ENCODE measurements around the gene SERPINA6.
"Not testable (repeated sequence)": the region's sequence is repeated elsewhere in the genome, so short reads cannot be mapped to it uniquely, and the experiment has no call there.

SERPINA6 gene

DNA sequence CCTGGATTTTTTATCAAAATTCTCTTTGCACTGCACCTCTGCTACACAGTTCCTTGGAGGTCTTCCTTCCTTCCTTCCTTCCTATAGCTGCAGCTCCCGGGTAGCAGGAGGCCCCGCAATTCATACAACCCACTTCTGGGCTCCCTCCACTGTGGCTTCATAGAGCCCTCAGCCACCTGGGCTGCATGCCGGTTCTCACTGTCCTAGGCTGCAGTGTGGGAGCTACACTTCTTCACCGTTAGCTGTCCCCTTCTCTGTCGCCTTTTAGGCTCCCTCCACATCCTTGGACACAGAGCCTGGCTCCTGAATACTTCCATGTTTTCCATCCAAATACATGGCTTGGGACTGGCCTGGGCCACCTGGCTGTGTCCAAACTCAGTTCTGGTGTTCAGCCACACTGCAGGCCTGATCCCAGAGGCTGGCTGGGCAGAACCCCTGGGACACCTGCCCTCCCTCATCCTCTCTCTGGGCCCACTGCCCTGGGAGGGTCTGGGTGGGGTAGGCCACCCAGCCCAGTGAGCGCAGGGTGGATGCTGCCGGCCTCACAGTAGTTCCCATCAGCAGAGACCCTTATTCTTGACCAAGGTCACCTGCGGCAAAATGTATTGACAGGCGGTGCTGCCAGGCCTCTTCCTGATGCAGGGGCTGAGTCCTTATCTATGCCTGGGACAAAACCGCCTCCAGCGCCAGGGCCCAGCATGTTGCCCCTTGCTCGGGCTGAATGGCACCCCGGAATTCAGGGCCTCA lies 31.8 kb downstream of the SERPINA6 start:
- no peak for DNase-seq

DNA sequence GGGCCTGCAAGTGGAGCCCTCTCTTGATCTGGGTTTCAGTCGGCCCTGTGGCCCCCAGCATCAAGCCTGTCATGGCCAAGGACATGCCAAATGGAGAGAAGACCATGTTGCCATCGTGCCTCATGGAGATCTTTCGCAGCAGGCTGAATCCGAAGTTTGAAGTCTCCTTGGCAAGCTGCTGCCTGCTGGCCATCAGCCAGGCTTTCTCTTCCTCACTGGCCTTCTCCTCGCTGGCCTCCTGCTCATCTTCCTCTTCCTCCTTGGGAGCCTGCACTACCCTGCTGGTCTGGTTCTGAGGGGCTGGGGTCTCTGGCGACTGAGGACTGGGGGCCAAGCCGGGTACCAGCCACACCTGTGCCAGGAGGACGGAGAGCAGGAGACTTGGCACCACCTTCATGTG lies 32.9 kb downstream of the SERPINA6 start:
- no peak for DNase-seq

GRCh38 chr14:94288610-94289465 lies 34.3 kb downstream of the SERPINA6 start:
- no peak for DNase-seq

- DNase-seq = no peak
Measured at GRCh38 chr14:94285158-94285557, 38.0 kb downstream of the SERPINA6 start.

DNA sequence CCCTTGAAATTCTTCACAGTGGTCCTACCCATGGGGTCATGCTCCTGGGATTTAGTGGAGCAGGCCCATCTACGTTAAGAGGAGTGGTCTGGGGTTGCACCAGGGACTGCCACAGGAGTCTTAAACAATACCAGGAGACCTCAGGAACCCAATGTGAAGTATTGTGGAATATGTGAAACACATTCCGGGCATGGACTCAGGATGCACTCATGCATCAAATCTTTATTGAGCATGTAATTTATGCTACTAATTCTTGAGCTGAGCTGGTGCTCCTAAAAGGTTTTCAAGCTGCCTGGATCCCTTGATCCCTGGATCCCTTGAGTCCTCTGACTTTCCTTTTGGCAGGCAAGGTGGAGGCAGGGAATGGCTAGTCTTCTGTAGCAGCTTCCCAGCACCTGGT lies 38.9 kb downstream of the SERPINA6 start:
- no peak for DNase-seq

DNA sequence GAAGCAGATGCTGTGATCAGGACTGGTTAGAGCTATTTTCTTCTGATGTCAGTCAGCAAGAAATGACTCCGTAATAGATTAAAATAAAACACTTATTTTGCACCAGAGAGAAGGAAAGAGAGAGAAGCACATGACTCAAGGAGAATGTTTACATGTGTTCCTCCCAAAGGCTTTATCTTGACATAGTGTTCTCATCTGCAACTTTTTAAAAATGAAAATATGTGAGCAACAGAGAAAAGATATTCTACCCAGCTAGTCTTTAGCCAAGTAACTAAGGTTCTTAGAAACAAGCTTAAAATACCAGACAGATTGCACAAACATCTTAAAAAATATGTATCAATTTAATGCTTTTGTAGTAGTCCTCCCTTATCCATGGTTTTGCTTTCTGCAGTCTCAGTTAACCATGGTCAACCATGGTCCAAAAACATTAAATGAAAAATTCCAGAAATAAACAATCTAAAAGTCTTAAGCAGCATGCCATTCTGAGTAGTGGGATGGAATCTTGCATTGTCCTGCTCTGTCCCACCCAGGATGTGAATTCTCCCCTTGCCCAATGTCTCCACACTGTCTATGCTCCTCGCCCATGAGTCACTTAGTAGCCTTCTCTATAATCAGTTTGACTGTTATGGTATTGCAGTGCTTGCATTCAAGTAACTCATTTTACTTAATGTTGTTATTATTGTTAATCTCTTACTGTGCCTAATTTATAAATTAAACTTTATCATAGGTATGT lies 40.0 kb downstream of the SERPINA6 start:
- no peak for DNase-seq

DNA sequence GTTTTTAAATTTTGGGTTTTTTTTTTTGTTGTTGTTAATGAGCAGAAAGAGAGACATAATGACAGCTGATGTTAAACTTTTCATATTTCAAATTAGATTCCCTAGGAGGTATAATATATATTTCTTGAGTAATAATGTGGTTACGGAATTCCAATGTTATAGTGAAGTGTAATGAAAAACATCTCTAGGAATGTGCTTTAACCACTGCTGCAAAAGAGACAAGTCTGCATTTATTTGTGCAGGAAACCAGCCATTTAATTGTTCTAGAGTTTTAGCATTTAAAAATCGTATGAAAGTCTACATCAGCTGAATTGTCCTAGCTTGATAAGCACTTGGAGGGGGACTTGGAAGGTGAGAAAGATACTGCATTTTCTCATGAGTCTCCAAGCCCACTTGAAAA lies 44.4 kb downstream of the SERPINA6 start:
- DNase-seq = no peak

- DNase-seq = not testable (repeated sequence)
Measured at GRCh38 chr14:94276898-94277561, 46.1 kb downstream of the SERPINA6 start.

DNA sequence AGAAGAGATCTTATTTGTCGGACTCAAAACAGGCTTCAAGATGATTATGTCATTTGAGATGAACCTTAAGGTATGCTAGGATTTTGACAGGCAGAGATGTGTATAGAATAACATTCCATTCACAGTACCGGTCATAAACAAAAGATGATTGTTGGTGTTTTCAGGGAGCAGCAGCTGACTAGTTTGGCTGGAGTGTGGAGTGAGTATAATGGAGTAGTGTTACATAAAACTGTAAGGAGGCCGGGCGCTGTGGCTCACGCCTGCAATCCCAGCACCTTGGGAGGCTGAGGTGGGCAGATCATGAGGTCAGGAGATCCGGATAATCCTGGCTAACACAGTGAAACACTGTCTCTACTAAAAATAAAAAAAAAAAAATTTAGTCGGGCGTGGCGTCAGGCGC lies 54.0 kb downstream of the SERPINA6 start:
- DNase-seq = no peak

- not testable (repeated sequence) for DNase-seq
Measured at GRCh38 chr14:94268582-94268981, 54.6 kb downstream of the SERPINA6 start.

- DNase-seq = no peak
Measured at GRCh38 chr14:94267352-94267751, 55.8 kb downstream of the SERPINA6 start.

DNA sequence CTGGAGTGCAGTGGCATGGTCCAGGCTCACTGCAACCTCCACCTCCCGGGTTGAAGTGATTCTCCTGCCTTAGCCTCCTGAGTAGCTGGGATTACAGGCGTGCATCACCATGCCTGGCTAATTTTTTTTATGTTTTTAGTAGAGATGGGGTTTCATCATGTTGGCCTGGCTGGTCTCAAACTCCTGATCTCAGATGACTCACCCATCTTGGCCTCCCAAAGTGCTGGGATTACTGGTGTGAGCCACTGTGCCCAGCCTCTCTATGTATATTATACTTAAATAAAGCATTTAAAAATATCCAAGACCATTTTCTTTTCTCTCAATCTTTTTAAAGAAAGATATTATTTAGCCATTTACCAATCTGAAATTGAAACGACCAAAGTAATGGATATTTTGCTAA lies 58.9 kb downstream of the SERPINA6 start:
- DNase-seq = not testable (repeated sequence)

Data from activated T-cell treated with anti-CD3 and anti-CD28 coated beads, Interleukin-2, amount 50 U/mL, for 48 hours (primary cell).